ENCODE measurements around the gene D2HGDH.
"Not testable (repeated sequence)": the region's sequence is repeated elsewhere in the genome, so short reads cannot be mapped to it uniquely, and the experiment has no call there.

D2HGDH gene

GRCh38 chr2:241746084-241746483 is 11.7 kb downstream of the D2HGDH start:
- in situ Hi-C loops (cut with MboI; ENCODE audit: low sequenced_read_pairs), result no loop called here

- in situ Hi-C loops (cut with MboI; ENCODE audit: low sequenced_read_pairs), result no loop called here
Measured at GRCh38 chr2:241748468-241749256, 14.2 kb downstream of the D2HGDH start.

GRCh38 chr2:241750076-241750840 is 15.8 kb downstream of the D2HGDH start:
- in situ Hi-C loops (cut with MboI; ENCODE audit: low sequenced_read_pairs), result no loop called here

GRCh38 chr2:241751152-241751551 is 16.7 kb downstream of the D2HGDH start:
- in situ Hi-C loops (cut with MboI; ENCODE audit: low sequenced_read_pairs), result no loop called here

GRCh38 chr2:241751776-241752175 is 17.3 kb downstream of the D2HGDH start:
- in situ Hi-C loops (cut with MboI; ENCODE audit: low sequenced_read_pairs), result no loop called here

GRCh38 chr2:241752253-241752652 is 17.8 kb downstream of the D2HGDH start:
- in situ Hi-C loops (cut with MboI; ENCODE audit: low sequenced_read_pairs), result no loop called here

GRCh38 chr2:241752689-241753276 is 18.4 kb downstream of the D2HGDH start:
- in situ Hi-C loops (cut with MboI; ENCODE audit: low sequenced_read_pairs), result no loop called here

- in situ Hi-C loops (cut with MboI; ENCODE audit: low sequenced_read_pairs), result no loop called here
Measured at GRCh38 chr2:241753493-241753892, 19.1 kb downstream of the D2HGDH start.

- in situ Hi-C loops (cut with MboI; ENCODE audit: low sequenced_read_pairs), result no loop called here
Measured at GRCh38 chr2:241754042-241754441, 19.6 kb downstream of the D2HGDH start.

GRCh38 chr2:241755166-241755565 is 20.7 kb downstream of the D2HGDH start:
- in situ Hi-C loops (cut with MboI; ENCODE audit: low sequenced_read_pairs), result no loop called here

- in situ Hi-C loops (cut with MboI; ENCODE audit: low sequenced_read_pairs), result no loop called here
Measured at GRCh38 chr2:241755777-241756176, 21.3 kb downstream of the D2HGDH start.

- in situ Hi-C loops (cut with MboI; ENCODE audit: low sequenced_read_pairs), result no loop called here
Measured at GRCh38 chr2:241759067-241759807, 24.8 kb downstream of the D2HGDH start.

GRCh38 chr2:241759893-241760292 is 25.5 kb downstream of the D2HGDH start:
- in situ Hi-C loops (cut with MboI; ENCODE audit: low sequenced_read_pairs), result not testable (repeated sequence)

- in situ Hi-C loops (cut with MboI; ENCODE audit: low sequenced_read_pairs), result no loop called here
Measured at GRCh38 chr2:241760301-241760771, 25.9 kb downstream of the D2HGDH start.

GRCh38 chr2:241762321-241762932 is 28.0 kb downstream of the D2HGDH start:
- in situ Hi-C loops (cut with MboI; ENCODE audit: low sequenced_read_pairs), result no loop called here

- in situ Hi-C loops (cut with MboI; ENCODE audit: low sequenced_read_pairs), result no loop called here
Measured at GRCh38 chr2:241762933-241763369, 28.5 kb downstream of the D2HGDH start.

- in situ Hi-C loops (cut with MboI; ENCODE audit: low sequenced_read_pairs), result no loop called here
Measured at GRCh38 chr2:241763551-241764274, 29.3 kb downstream of the D2HGDH start.

GRCh38 chr2:241764275-241765241 is 30.1 kb downstream of the D2HGDH start:
- in situ Hi-C loops (cut with MboI; ENCODE audit: low sequenced_read_pairs), result no loop called here

Data from HL-60/S4 treated with retinoic acid at 250 ng/mL for 4 days and 3 days (cell line).